ENCODE data around the gene PLD1.
A peak's percentile ranks its signal among the peaks of the same experiment; 100 is the strongest.

PLD1 gene

DNA sequence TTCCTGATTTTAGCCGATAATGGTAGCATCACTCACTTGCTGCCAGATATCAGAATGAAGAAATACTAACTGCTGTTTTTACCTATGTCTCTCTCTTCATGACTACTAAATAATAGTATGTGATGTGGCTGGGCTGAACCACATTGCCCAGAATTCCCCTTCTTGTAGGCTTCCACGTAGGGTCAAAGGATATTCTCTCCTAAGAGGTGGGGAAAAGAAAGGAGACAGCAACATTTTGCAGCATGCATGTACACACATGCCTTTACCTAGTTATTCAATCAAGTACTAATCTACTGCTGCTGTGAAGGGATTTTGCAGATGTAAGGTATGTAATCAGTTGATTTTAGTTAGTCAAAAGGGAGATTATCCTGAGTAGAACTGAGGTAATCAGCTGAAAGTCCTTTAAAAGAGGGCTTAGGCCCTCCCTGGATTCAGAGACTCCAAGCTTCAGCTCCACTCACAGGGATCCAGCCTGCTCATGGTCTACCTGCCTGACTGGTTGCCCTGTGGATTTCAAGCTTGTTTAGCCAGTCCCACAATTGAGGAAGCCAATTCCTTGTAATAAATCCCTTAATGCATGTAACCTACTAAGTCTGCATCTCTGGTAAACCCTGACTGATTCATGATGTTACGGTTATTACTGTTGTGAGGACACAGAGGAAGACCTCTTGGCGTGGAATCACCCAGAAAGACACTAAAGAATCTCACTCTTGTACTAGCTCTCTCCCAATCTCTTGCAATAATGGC lies 20.4 kb downstream of the PLD1 start:
- H3K4me3 ChIP-seq (ENCODE audit: low read length) = no peak overlapping the region
- no peak for DNase-seq (ENCODE audit: low read depth)
- TF ChIP-seq CTCF (conservative IDR thresholded peaks at IDR 0.05; ENCODE audit: low read length) = no peak

DNA sequence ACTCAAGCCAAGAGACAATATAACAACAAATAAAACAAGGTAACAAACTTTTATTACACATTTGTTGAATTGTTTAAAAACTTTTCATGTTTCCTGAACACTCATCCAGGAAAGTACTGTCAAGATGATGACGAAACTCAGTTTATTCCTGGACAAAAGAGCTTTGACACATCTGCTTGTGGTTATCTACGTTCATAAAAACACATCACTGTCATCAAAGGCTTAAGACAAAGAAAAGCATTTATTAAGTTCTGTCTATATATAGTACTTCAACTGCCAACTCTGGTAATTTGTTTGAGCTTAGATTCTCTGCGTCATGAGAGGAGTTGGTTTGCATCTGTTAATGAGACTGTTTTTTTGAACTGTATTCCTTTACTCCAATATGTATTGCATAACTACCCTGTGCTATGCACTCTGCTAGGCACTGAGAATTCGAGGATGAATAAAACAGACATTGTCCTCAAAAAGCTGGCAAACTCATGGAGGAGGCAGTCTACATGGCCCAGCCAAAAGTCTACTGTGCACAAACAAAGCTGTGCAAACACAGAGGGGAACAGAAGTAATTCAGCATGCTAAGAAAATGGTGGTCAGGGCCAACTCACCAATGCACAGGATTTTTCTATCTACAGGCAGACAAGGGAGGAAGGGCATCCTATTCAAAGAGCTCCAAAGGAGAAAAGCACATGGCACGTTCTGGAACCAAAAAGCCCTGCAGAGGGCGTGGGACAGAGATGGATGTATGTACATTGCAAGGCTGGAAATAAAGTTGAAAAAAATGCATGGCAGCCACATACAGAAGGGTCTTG lies 21.5 kb downstream of the PLD1 start:
- no peak overlapping the region for H3K4me3 ChIP-seq (ENCODE audit: low read length)
- peak; percentile 97 for DNase-seq (ENCODE audit: low read depth)
- TF ChIP-seq CTCF (conservative IDR thresholded peaks at IDR 0.05; ENCODE audit: low read length) = peak; percentile 18

GRCh38 chr3:171786997-171787396 lies 23.3 kb downstream of the PLD1 start:
- no peak for TF ChIP-seq CTCF (conservative IDR thresholded peaks at IDR 0.05; ENCODE audit: low read length)

DNA sequence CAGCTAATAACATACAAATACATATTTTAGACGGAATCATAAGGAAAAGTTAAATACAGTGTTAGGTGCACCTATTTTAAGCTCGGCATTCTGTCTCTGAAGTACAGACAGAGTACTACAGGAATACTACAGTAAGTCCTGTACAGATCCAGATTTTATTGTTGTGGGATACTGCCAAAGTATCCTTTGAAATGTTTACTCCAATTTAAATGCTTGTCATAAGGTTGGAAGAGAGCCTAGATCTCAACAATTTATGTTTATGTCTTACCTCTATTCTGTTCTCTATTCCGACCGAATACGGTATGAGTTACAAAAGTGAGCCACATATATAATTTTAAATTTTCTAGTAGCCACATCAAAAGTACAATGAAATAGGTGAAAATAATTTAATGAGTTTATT lies 25.3 kb downstream of the PLD1 start:
- no peak for DNase-seq (ENCODE audit: low read depth)
- TF ChIP-seq CTCF (conservative IDR thresholded peaks at IDR 0.05; ENCODE audit: low read length) = no peak
- H3K4me3 ChIP-seq (ENCODE audit: low read length) = no peak overlapping the region

More at GRCh38 chr3:171786997-171787396, 23.3 kb downstream of the PLD1 start:
- DNase-seq (ENCODE audit: low read depth) = no peak
- no peak overlapping the region for H3K4me3 ChIP-seq (ENCODE audit: low read length)

DNA sequence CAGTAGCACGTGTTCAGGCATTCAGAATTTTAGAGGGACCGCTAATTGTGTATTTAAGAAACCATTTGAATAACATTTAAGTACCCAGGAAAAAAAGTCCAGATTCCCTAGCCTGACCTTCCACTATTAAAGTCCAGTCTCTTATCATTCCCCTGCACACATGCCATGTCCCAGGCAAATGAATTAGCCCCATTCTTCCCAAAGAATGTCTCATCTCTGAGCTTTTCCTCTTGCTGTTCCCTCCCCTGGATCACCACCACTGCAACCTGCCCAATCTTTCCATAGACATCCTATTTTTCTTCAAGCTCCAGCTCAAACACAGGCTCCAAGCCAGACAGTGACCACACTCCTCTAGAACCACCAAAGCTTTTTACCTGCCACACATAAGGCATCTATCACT lies 25.9 kb downstream of the PLD1 start:
- H3K4me3 ChIP-seq (ENCODE audit: low read length) = no peak overlapping the region
- TF ChIP-seq CTCF (conservative IDR thresholded peaks at IDR 0.05; ENCODE audit: low read length) = no peak
- no peak for DNase-seq (ENCODE audit: low read depth)

GRCh38 chr3:171783626-171784025 lies 26.7 kb downstream of the PLD1 start:
- DNase-seq (ENCODE audit: low read depth) = no peak
- TF ChIP-seq CTCF (conservative IDR thresholded peaks at IDR 0.05; ENCODE audit: low read length) = no peak
- H3K4me3 ChIP-seq (ENCODE audit: low read length) = no peak overlapping the region

DNA sequence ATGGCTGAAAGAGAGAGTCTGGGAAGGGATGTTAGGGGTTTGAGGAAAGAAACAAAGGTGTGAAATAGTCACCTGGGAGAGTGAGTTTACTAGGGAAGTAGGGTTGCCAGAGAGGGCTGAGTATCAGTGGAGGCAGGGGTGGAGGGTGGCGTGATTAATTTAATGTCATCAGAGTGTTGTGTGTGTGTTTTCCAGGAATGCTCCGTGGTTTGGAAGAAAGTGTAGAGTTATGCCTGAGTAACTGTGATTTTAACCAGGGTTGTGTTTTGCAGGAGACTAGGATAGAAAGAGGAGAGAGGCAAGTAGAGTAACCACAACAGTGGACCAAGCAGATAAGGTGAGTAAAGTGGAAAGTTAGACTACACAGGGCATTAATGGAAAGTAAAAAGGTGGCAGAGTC lies 27.2 kb downstream of the PLD1 start:
- peak; percentile 52 for DNase-seq (ENCODE audit: low read depth)
- TF ChIP-seq CTCF (conservative IDR thresholded peaks at IDR 0.05; ENCODE audit: low read length) = no peak
- H3K4me3 ChIP-seq (ENCODE audit: low read length) = no peak overlapping the region
